ENCODE data around the gene MX2. TPM values are rescaled to one million over a fixed set of nuclear protein-coding genes. Genes with fewer than 3 reads are reported as not detected.

Gene MX2
- total RNA-seq, 2 donors from 2014 or later, result 1.6 to 11.4 TPM

- 58 to 83% methylated on average over 2 to 4 of the region's 4 CpGs for WGBS, 2 experiments (ENCODE audit: insufficient coverage in 1 of 2, insufficient read length in 1 of 2)
- no peak overlapping the region for H3K4me3 ChIP-seq (ENCODE audit: low read length)
- H3K36me3 ChIP-seq (ENCODE audit: control insufficient read depth, insufficient read depth, low read length), result no peaks in the 10 kb centered on the region
- no peaks in the 10 kb centered on the region for H3K9me3 Mint-ChIP-seq
- no peak for DNase-seq
- H3K4me1 ChIP-seq (ENCODE audit: control insufficient read depth, insufficient read depth, low read length), result no peaks in the 10 kb centered on the region
- no peak overlapping the region for H3K4me3 Mint-ChIP-seq
- no peak overlapping the region for H3K27ac ChIP-seq (ENCODE audit: low read depth, low read length)
- no peaks in the 10 kb centered on the region for H3K9me3 ChIP-seq (ENCODE audit: control insufficient read depth, low read length)
- no peak overlapping the region for H3K27ac Mint-ChIP-seq
- TF ChIP-seq CTCF (conservative IDR thresholded peaks at IDR 0.05), result no peak
- no peaks in the 10 kb centered on the region for H3K27me3 ChIP-seq (ENCODE audit: control insufficient read depth, insufficient read depth, low read length, poor library complexity, severe bottlenecking)
- H3K36me3 Mint-ChIP-seq (ENCODE audit: low read depth), result no peaks in the 10 kb centered on the region
- no peak overlapping the region for H3K9ac ChIP-seq (ENCODE audit: extremely low read depth, low read length, poor library complexity, severe bottlenecking)
- peaks cover 2% of the 10 kb centered on the region for H3K4me1 Mint-ChIP-seq
- H3K27me3 Mint-ChIP-seq (ENCODE audit: insufficient read depth), result peaks cover 4% of the 10 kb centered on the region
These were observed 6.9 kb downstream of the MX2 start for GRCh38 chr21:41368735-41369104.

GRCh38 chr21:41369105-41369919, 7.5 kb downstream of the MX2 start:
- Mint-ChIP-seq H3K4me3 (peak overlapping the region; percentile 50), H3K36me3 (ENCODE audit: low read depth) (no peaks in the 10 kb centered on the region), H3K27me3 (ENCODE audit: insufficient read depth) (peaks cover 5% of the 10 kb centered on the region), H3K4me1 (peaks cover 2% of the 10 kb centered on the region), H3K9me3 (no peaks in the 10 kb centered on the region), H3K27ac (no peak overlapping the region)
- peak; percentile 66 for TF ChIP-seq CTCF (conservative IDR thresholded peaks at IDR 0.05)
- no peaks in the 10 kb centered on the region for H3K9me3 ChIP-seq (ENCODE audit: control insufficient read depth, low read length)
- no peak overlapping the region for H3K27ac ChIP-seq (ENCODE audit: low read depth, low read length)
- peak overlapping the region; percentile 62 for H3K4me3 ChIP-seq (ENCODE audit: low read length)
- peak; percentile 88 for DNase-seq
- no peaks in the 10 kb centered on the region for H3K36me3 ChIP-seq (ENCODE audit: control insufficient read depth, insufficient read depth, low read length)
- no peaks in the 10 kb centered on the region for H3K27me3 ChIP-seq (ENCODE audit: control insufficient read depth, insufficient read depth, low read length, poor library complexity, severe bottlenecking)
- 42% methylated on average over 8 to 27 of the region's 29 CpGs for WGBS, 2 experiments (ENCODE audit: insufficient coverage in 1 of 2, insufficient read length in 1 of 2)
- no peak overlapping the region for H3K9ac ChIP-seq (ENCODE audit: extremely low read depth, low read length, poor library complexity, severe bottlenecking)
- no peaks in the 10 kb centered on the region for H3K4me1 ChIP-seq (ENCODE audit: control insufficient read depth, insufficient read depth, low read length)

DNA sequence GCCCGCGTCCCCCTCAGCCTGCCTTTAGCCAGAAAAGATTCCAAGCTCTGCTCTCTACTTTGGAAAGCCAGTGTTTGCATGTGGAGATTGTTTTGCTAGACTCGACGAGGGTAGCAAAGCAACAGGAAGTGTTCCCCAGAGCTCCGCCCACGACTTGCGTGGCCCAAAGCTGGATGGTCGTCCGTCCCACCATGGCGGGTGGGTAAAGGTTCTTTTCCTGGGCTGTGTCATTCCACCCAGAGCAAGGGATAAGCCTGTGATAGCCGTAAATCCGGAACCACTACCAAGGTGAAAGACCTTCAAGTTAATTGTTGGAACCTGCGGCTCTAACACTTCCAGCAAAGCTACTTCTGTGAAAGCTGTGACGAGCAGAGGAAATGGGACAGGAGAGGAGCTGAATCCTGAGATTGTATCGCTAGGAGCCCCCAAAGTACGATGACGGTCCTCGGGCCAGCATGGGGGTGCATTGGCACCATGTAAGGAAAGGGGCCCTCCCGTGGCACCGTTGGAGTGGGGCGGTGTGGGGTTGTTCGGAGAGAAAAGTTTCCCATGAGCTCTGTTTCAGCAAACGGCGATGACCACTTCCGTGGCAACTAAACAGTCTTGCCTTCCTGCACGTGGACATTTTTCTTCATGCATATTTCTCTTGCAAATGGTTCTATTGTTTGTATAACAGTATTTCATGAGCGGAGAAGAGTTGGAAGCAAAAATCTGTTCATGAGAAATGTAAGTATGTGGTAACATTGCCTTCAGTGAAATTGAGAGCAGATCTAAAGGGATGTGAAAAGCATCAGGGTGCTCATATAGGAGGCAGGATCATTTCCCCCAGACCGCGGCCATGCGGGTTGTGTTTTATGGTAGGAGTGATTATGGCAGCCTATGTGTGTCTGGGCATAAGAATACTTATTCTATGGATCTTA, 8.4 kb downstream of the MX2 start:
- WGBS, 2 experiments (ENCODE audit: insufficient coverage in 1 of 2, insufficient read length in 1 of 2), result 82 to 89% methylated on average over 25 to 30 of the region's 30 CpGs
- H3K4me1 ChIP-seq (ENCODE audit: control insufficient read depth, insufficient read depth, low read length), result peaks cover under 1% of the 10 kb centered on the region
- Mint-ChIP-seq H3K4me1 (peaks cover 2% of the 10 kb centered on the region), H3K27me3 (ENCODE audit: insufficient read depth) (peaks cover 5% of the 10 kb centered on the region), H3K4me3 (peak overlapping the region; percentile 50), H3K9me3 (no peaks in the 10 kb centered on the region), H3K27ac (no peak overlapping the region), H3K36me3 (ENCODE audit: low read depth) (no peaks in the 10 kb centered on the region)
- no peak for TF ChIP-seq CTCF (conservative IDR thresholded peaks at IDR 0.05)
- H3K27ac ChIP-seq (ENCODE audit: low read depth, low read length), result no peak overlapping the region
- no peaks in the 10 kb centered on the region for H3K27me3 ChIP-seq (ENCODE audit: control insufficient read depth, insufficient read depth, low read length, poor library complexity, severe bottlenecking)
- DNase-seq, result no peak
- no peaks in the 10 kb centered on the region for H3K9me3 ChIP-seq (ENCODE audit: control insufficient read depth, low read length)
- H3K9ac ChIP-seq (ENCODE audit: extremely low read depth, low read length, poor library complexity, severe bottlenecking), result no peak overlapping the region
- no peak overlapping the region for H3K4me3 ChIP-seq (ENCODE audit: low read length)
- H3K36me3 ChIP-seq (ENCODE audit: control insufficient read depth, insufficient read depth, low read length), result no peaks in the 10 kb centered on the region
